Motor neuron (in vitro differentiated cells): ENCODE measurements around the gene MED13L. TPM values are rescaled to one million over a fixed set of nuclear protein-coding genes. Genes with fewer than 3 reads are reported as not detected.

Experiments used
- ATAC-seq, 8 experiments: fragments of 200-7000 bp; cut with Tn5 transposase; replicated peaks in 6 of 8; 2 replicates each; pipeline ENCODE4 v1.8.0; 2021; ENCODE audit warnings: mild to moderate bottlenecking in 8 of 8, moderate library complexity in 8 of 8
- H3K27ac ChIP-seq, 2 donors: fragments of 250-450 bp; sonication (Bioruptor Pico); 2 replicates each; pipeline ENCODE4 v1.9.0; 2021; ENCODE audit warnings: antibody characterized with exemption in 2 of 2, mild to moderate bottlenecking in 2 of 2, moderate library complexity in 1 of 2
- H3K4me1 ChIP-seq, 2 donors: fragments of 250-450 bp; sonication (Bioruptor Pico); replicated peaks in 1 of 2; 2 replicates each; pipeline ENCODE4 v1.6.1; 2021; ENCODE audit warnings: antibody characterized with exemption in 2 of 2, mild to moderate bottlenecking in 2 of 2, moderate library complexity in 1 of 2
- H3K4me3 ChIP-seq, 5 donors: fragments of 250-450 bp; sonication (Bioruptor Pico); 2 replicates each; pipeline ENCODE4 v1.9.0; 2021; ENCODE audit warnings: antibody characterized with exemption in 5 of 5, mild to moderate bottlenecking in 5 of 5, moderate library complexity in 4 of 5
- WGBS, 10 experiments: fragments of 450-650 bp; shearing (Covaris generic); methylation state at CpG; one replicate each; pipeline ENCODE4 v1.0.0; 2022; 5-methylcytosine and 5-hydroxymethylcytosine counted together
- in situ Hi-C, 9 experiments: fragments of 400-800 bp; cut with MboI; loops; one replicate each; pipeline ENCODE4 v1.15.0; 2021; ENCODE audit warnings: low sequenced_read_pairs in 9 of 9, low pct_unique_long_range_greater_than_20kb in 2 of 9; ENCODE audit not compliant: unreplicated experiment in 9 of 9
- total RNA-seq, 8 experiments: library from RNA; unstranded; fragments of 300-600 nt; gene quantifications; 2 replicates each; pipeline versions ENCODE4 v1.2.3 to v1.2.4, GENCODE V29; 2022

The MED13L gene
- total RNA-seq, 8 experiments from 2014 or later: 40.5 to 90.5 (median 66.7) TPM

DNA sequence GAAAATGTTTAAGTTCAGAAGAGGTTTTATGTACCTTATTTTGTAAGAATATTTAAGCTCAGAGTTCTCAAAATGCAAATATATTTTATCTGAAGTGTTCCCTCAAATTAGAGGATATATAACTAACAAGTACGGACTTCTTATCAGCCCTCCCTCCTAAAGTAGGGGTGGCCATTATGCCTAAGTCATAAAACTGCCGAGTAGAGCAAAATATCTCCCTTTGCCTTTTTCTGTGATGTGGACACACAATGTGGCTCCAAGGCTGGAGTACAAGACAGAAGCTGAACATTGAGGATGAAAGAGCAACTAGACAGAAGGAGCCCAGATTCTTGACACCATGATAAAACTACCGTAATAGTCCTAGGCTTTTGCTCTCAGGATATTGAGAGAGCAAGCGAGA, 120.9 kb downstream of the MED13L start:
- in situ Hi-C loops: no loop called here
- ATAC-seq: no peak
- H3K4me1 ChIP-seq: peaks cover 10% of the 10 kb centered on the region in 2 donors
- 66 to 100% (median 91%) methylated on average over 2 to 4 of the region's 4 CpGs; no CpG with 5 or more reads in 1 of the 10 experiments for WGBS, 10 experiments
- H3K4me3 ChIP-seq: no peak overlapping the region
- no peak overlapping the region for H3K27ac ChIP-seq

DNA sequence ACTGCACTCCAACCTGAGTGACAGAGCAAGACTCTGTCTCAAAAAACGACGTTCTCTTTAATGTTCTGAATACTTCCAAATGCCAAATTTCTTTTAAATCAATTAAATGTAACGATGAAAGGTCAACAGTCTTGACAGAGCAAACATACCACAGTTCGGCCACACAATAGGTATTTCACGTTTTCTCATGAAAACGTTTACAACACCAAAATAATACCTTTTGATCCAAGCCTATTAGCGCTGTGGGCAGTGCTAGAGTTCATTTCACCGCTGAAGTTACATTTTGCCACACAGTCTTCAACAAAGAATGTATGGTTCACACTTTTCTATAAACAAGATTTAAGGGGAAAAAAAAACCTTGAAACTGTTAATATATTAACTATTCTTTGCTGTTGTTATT, 122.1 kb downstream of the MED13L start:
- 40 to 100% (median 86%) methylated on average over 2 to 8 of the region's 8 CpGs for WGBS, 10 experiments
- peaks cover 10 to 11% of the 10 kb centered on the region in 2 donors for H3K4me1 ChIP-seq
- no peak overlapping the region for H3K4me3 ChIP-seq
- no peak for ATAC-seq
- H3K27ac ChIP-seq: no peak overlapping the region
- in situ Hi-C loops: no loop called here

DNA sequence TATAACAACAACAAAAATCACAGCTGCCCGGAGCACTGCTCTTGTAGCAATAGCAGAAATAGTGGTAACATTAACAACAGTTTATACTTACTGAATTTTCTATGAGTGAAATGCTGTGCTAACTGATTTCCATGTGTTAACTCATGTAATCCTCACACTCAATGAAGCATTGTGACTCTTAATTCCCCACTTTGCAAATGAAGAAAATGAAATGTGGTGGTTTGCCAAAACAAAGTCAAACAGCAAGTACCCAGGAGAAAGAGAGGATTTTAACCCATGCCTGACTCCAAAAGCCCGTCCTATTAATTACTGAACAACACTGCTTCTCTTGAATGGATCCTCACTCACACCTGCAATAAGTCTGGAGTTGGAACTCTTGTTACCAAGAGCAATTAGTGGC, 123.5 kb downstream of the MED13L start:
- Histone ChIP-seq H3K4me3 (no peak overlapping the region), H3K27ac (no peak overlapping the region), H3K4me1 (peaks cover 14 to 15% of the 10 kb centered on the region in 2 donors)
- no peak for ATAC-seq
- in situ Hi-C loops: no loop called here
- 47 to 81% (median 60%) methylated on average over 1 to 2 of the region's 2 CpGs; no CpG with 5 or more reads in 1 of the 10 experiments for WGBS, 10 experiments

DNA sequence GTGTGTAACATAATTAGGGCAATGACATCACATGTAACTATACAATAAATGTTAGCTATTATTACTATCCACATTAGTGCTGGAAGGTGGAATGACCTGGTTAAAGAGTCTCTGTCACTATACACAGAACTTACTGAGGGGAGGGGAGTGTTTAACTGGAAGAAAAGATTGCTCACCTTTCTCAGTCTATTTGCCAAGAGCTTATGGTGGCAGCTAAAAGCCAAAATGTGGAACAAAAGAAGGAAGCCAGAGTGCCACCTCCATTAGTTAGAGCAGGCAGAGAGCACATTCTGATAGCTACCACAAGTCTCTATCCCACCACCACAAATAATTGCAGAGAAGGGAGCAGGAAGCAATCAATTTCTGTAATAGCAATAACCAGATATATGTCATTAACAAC, 124.4 kb downstream of the MED13L start:
- Histone ChIP-seq H3K27ac (no peak overlapping the region), H3K4me1 (peaks cover 14 to 15% of the 10 kb centered on the region in 2 donors), H3K4me3 (no peak overlapping the region)
- in situ Hi-C loops: no loop called here
- ATAC-seq: peak in 1 of 8 experiments; percentile 41

DNA sequence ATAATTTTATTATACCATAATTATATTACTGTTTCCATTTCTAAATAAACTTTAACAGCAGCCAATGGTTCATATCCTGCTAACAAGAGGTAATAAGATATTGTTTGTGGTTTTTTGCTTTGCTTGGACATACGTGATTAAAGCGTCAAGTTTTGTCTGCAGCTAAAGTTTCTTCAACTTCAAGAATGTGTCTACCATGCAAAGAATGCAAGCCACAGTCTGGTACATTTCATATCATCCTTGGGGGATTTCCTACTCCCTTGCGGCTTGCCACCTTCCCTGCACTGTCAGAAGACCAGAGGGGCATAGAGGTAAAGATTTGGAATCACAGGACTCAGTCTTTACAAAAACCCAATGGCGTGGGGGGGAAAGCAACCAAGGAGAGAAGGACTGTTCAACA, 125.2 kb downstream of the MED13L start:
- in situ Hi-C loops: no loop called here
- ATAC-seq: no peak
- H3K4me3 ChIP-seq: no peak overlapping the region
- H3K27ac ChIP-seq: no peak overlapping the region
- H3K4me1 ChIP-seq: peaks cover 14 to 15% of the 10 kb centered on the region in 2 donors
- 87 to 100% (median 96%) methylated on average over 1 to 4 of the region's 4 CpGs; no CpG with 5 or more reads in 1 of the 10 experiments for WGBS, 10 experiments

DNA sequence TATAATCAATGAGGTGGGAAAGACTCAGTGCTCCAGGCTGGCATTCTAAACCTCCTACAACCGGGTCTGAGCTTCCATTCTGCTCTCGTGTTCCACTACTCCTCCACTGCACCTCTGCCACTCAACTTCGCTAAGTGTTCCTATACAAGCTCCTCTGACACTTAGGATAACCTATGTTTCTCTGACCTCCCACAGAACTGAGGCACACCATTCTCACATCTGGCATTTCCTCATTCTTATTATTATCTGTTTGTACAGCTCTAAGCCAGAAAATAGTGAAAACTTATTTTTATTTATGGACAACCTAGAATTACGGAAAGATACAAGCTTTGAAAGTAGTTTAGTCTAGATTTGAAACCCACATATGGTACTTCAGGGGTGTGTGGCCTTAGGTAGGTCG, 127.0 kb downstream of the MED13L start:
- Histone ChIP-seq H3K4me1 (peaks cover 14 to 15% of the 10 kb centered on the region in 2 donors), H3K27ac (no peak overlapping the region), H3K4me3 (no peak overlapping the region)
- WGBS, 10 experiments: 83 to 100% (median 96%) methylated on average over 1 to 5 of the region's 5 CpGs; no CpG with 5 or more reads in 3 of the 10 experiments
- in situ Hi-C loops: no loop called here
- ATAC-seq: peak in 1 of 8 experiments; percentile 20

DNA sequence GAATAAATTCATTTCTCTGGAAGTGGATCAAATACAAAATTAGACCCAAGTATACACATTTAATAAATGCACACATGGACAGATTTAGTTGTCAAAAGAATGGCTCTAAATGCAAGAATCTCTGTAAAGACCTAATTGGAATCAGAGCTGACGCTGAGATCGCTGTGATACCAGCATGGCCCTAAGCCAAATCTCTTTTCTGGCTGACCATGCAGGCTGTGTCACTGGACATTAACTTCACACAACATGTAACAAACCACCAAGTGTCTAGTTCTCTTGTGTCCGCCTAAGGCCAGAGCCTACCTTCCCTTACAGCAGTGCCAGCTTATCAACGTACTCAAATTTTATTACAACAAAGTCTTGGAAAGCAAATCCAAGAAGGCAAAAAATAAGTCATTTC, 127.5 kb downstream of the MED13L start:
- 30 to 100% (median 90%) methylated on average over 1 to 4 of the region's 4 CpGs; no CpG with 5 or more reads in 1 of the 10 experiments for WGBS, 10 experiments
- Histone ChIP-seq H3K4me3 (no peak overlapping the region), H3K27ac (no peak overlapping the region), H3K4me1 (peaks cover 14 to 15% of the 10 kb centered on the region in 2 donors)
- peak in 2 of 8 experiments; percentile 57 to 58 for ATAC-seq
- in situ Hi-C loops: no loop called here

DNA sequence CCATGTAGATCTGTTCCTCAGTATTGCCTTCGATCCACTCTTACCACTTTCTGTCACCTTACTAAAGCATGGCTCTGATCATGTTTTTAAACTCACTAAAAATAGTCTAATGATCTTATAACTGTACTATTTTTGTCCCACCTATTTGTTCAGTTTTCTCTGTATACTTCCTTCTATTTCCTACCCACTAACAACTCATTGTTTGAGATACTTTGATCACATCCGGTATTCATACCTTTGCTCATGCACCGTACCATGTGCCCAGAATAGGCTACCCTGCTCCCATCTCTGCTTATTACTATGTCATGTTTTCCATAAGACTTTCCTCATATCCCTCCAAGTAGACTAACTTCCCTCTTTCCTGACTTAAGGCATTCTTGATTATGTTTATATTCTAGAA, 128.6 kb downstream of the MED13L start:
- peaks cover 8 to 19% of the 10 kb centered on the region in 2 donors for H3K4me1 ChIP-seq
- in situ Hi-C loops: no loop called here
- H3K27ac ChIP-seq: no peak overlapping the region

DNA sequence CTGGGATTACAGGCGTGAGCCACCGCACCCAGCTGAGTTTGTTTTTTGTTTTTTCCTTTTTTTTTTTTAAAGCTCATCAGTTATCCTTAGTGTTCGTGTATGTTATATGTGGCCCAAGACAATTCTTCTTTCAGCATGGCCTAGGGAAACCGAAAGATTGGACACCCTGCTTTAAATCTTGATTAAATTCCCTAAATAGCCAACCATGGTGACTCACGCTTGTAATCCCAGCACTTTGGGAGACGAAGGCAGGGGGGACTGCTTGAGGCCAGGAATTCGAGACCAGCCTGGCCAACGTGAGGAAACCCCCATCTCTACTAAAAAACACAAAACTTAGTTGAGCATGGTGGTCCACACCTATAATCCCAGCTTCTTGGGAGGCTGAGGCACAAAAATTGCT, 131.1 kb downstream of the MED13L start:
- peaks cover 4 to 10% of the 10 kb centered on the region in 2 donors for H3K4me1 ChIP-seq
- 82 to 100% (median 96%) methylated on average over 1 to 8 of the region's 8 CpGs; no CpG with 5 or more reads in 2 of the 10 experiments for WGBS, 10 experiments
- no peak overlapping the region for H3K4me3 ChIP-seq
- H3K27ac ChIP-seq: no peak overlapping the region
- in situ Hi-C loops: no loop called here
- no peak for ATAC-seq

More for the DNA sequence above, 128.6 kb downstream of the MED13L start:
- 71 to 100% (median 98%) methylated on average over 1 to 3 of the region's 3 CpGs for WGBS, 10 experiments
- no peak overlapping the region for H3K4me3 ChIP-seq
- ATAC-seq: no peak

DNA sequence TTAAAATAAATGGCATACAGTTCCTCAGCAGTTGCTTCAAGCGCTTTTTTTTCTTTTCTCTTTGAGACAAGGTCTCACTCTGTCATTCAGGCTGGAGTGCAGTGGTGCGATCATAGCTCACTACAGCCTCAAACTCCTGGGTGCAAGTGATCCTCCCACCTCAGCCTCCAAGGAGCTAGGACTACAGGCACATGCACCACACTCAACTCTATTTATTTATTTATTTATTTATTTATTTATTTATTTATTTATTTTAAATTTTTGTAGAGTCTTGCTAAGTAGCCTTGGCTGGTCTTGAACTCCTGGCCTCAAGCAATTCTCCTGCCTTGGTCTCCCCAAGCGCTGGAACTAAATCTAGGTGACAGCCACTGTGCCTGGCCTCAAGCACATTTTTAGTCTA, 132.0 kb downstream of the MED13L start:
- H3K27ac ChIP-seq: no peak overlapping the region
- peaks cover 9 to 14% of the 10 kb centered on the region in 2 donors for H3K4me1 ChIP-seq
- in situ Hi-C loops: no loop called here
- no peak for ATAC-seq
- H3K4me3 ChIP-seq: no peak overlapping the region
- 80 to 100% (median 100%) methylated on average over 1 to 3 of the region's 3 CpGs for WGBS, 10 experiments

DNA sequence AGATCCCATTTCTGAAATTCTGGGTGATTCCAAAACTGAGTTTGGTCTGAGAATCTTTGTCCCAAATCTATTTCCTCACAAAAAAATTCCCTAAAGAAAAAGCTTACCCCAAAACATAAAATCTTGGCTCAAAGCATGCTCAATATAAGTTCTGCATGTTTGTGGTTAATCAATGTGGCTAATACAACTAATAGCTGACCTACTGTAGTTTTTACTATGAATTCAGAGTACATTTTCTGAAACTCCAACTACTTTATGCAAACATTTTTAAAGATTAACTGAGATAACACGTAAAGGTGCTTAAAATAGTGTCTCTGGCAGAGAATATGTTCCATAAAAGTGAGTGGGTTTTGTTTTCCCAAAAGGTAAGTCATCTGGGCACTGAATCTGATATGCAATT, 133.1 kb downstream of the MED13L start:
- ATAC-seq: no peak
- Histone ChIP-seq H3K27ac (no peak overlapping the region), H3K4me1 (peaks cover 10 to 16% of the 10 kb centered on the region in 2 donors), H3K4me3 (no peak overlapping the region)
- in situ Hi-C loops: no loop called here
- WGBS, 10 experiments: 13 to 100% (median 82%) methylated on average over 1 of the region's 1 CpG; no CpG with 5 or more reads in 2 of the 10 experiments

DNA sequence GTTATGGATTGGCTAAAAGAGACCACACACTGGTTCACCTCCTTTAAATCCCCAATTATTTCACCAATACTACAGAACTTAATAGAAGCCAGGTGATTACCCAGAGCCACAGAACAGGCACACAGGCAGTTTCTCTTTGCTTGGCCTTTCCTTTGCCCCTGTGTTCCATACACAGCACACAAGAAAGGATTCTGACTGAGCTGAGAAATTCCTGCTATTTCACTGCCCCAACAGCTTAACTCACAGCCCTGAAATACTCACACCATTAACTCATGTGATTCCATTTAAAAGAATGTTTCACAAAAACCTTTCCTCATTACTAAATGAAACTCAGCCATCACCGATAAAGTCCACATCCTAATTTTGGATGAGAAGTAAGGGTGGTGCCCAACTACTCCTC, 133.6 kb downstream of the MED13L start:
- Histone ChIP-seq H3K4me3 (no peak overlapping the region), H3K4me1 (peaks cover 10 to 12% of the 10 kb centered on the region in 2 donors), H3K27ac (no peak overlapping the region)
- peak in 6 of 8 experiments; percentile 34 to 77 (median 49) for ATAC-seq
- 0 to 100% (median 57%) methylated on average over 1 of the region's 1 CpG; no CpG with 5 or more reads in 3 of the 10 experiments for WGBS, 10 experiments
- in situ Hi-C loops: no loop called here

DNA sequence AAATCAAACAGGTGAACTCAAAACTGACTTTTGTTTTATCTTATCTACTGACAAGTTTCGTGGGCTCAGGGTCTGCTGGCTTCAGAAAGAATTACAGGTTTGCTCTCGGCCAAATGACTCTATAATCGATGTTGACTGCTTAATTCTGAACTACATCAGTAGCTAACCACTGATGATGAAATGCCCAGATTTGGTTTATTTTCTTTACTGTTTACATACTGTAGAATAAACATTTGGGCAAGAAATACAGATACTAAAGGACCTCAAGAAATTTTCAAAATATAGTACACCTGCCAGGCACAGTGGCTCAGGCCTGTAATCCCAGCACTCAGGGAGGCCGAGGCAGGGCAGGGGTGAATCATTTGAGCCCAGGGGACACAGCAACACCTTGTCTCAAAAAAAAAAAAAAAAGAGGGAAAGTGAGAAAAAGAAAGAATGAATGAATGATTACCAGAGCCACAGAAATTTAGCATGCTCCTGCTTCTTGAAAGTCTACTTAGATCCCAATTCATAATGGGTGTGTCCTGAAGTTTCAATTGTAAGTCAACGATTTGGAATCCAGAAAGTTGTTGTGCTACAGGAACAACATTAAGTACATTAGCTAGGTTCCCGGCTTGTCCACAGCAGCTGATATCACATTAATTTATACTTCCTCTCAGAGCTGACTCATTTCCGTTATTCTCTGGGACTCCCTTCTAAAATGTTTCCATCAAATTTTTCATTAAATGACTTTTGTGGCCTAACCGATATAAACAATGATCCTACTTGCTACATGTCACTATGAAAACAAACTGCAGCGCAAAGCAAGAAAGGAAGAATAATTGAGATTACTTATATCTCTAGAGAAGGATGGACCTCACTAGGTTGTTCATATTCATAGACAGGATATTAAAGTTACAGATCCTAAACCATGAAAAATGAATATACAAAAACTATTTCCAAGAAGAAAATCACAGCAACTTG, 134.3 kb downstream of the MED13L start:
- peaks cover 12 to 16% of the 10 kb centered on the region in 2 donors for H3K4me1 ChIP-seq
- no peak overlapping the region for H3K27ac ChIP-seq
- H3K4me3 ChIP-seq: no peak overlapping the region
- in situ Hi-C loops: no loop called here
- WGBS, 10 experiments: 38 to 94% (median 80%) methylated on average over 4 to 9 of the region's 9 CpGs
- ATAC-seq: peak in 6 of 8 experiments; percentile 14 to 59 (median 37)
